ENCODE results near the gene DDAH2.
A peak's percentile ranks its signal among the peaks of the same experiment; 100 is the strongest.

The DDAH2 gene

GRCh38 chr6:31758281-31758680 is 29.2 kb upstream of the DDAH2 start:
- DNase-seq, result no peak

- no peak for DNase-seq
These were observed 23.7 kb upstream of the DDAH2 start for GRCh38 chr6:31752739-31753319.

- DNase-seq, result no peak
These were observed 21.4 kb upstream of the DDAH2 start for GRCh38 chr6:31750411-31751022.

- DNase-seq, result no peak
These were observed 20.4 kb upstream of the DDAH2 start for GRCh38 chr6:31749301-31750036.

- DNase-seq, result no peak
These were observed 15.3 kb upstream of the DDAH2 start for GRCh38 chr6:31744422-31744821.

GRCh38 chr6:31742894-31743293 is 13.8 kb upstream of the DDAH2 start:
- DNase-seq, result no peak

- DNase-seq, result no peak
These were observed 12.7 kb upstream of the DDAH2 start for GRCh38 chr6:31741815-31742214.

- no peak for DNase-seq
These were observed 11.5 kb upstream of the DDAH2 start for GRCh38 chr6:31740397-31741223.

- peak; percentile 99 for DNase-seq
These were observed 10.7 kb upstream of the DDAH2 start, which contains the start of gene MSH5 for GRCh38 chr6:31739639-31740396. TSS of gene MSH5 (plus strand) at chr6:31740005. CDS start at chr6:31740467, 462 bp downstream.

GRCh38 chr6:31737991-31738979 is 9.2 kb upstream of the DDAH2 start:
- DNase-seq, result peak; percentile 95

GRCh38 chr6:31737315-31737990 is 8.4 kb upstream of the DDAH2 start:
- DNase-seq, result peak; percentile 72

GRCh38 chr6:31736768-31737314 is 7.7 kb upstream of the DDAH2 start:
- no peak for DNase-seq

- peak; percentile 86 for DNase-seq
These were observed 7.1 kb upstream of the DDAH2 start, which contains the start of gene CLIC1 for GRCh38 chr6:31736021-31736767. TSS of gene CLIC1 (minus strand) at chr6:31736530. CDS start at chr6:31736300, 230 bp downstream.

GRCh38 chr6:31734821-31735406 is 5.8 kb upstream of the DDAH2 start:
- no peak for DNase-seq

GRCh38 chr6:31734247-31734820 is 5.2 kb upstream of the DDAH2 start:
- no peak for DNase-seq

- DNase-seq, result no peak
These were observed 4.6 kb upstream of the DDAH2 start for GRCh38 chr6:31733734-31734133.

- DNase-seq, result no peak
These were observed 2.9 kb upstream of the DDAH2 start for GRCh38 chr6:31732029-31732428.

GRCh38 chr6:31730631-31731086 is 1.6 kb upstream of the DDAH2 start:
- no peak for DNase-seq
